ENCODE results near the gene LTBP1.

The LTBP1 gene

DNA sequence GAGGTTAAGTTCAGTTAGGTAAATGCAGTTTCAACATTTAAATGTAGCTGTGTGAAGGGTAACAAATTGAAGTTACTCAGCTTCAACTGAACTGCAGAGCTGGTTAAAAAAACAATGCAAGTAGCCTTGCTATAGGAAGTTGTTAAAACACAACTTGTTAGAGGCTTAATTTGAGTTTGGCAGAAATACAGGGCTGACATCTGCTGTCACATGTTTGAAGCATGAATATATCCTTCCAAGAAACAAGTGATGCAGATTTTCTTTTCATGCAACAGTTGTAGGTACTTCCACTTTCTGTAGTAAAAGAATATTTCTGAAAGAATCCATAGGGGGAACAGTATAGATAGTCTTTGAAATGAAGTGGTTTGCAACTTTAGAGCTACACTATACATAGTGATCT lies 321.0 kb downstream of the LTBP1 start:
- no peak for DNase-seq (ENCODE audit: low spot score)

DNA sequence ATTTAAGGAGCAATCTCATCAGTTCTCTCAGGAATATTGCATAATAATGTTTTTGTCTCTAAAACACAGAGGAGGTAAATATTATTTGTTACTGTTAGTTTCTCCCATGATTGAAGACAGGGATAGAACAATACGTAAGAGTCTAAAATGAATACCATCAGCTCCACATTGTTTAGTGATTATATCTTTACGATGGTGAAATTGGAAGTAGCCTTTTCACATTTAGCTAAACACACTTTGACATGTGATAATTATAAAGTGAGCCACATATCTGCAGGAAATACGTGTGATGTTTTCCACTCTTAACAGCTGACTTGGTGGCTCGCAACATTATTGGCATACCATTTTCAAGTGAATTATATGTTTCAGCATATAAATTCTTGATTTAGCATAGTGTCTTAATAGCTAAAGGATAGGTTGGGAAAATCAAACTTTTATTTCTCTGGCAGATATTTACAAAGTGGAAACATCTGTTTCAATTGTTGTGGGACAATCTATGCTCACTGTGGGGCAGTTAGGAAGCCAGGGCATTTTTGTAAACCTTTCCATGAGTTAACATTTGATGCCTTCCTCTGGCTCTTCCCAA lies 321.6 kb downstream of the LTBP1 start:
- DNase-seq (ENCODE audit: low spot score), result no peak

DNA sequence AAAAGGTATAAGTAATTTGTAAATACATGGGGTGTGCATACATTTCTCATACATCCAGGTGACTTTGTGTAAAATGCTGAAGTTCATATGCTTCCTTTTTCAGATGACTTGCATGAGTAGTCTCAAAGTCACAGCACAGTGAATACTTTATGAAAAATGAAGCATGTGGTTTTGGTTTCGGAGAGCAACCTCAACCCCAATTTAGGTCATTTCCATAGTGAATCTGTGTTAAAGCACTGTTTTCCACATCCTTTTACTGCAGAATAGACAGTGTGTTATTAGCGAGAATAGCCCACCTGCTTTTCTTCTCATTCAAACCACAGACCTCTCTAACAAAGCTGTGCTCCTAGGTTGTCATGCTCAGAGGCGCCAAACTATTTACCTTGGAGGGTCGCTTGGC lies 325.2 kb downstream of the LTBP1 start:
- peak; percentile 84 for DNase-seq (ENCODE audit: low spot score)

DNA sequence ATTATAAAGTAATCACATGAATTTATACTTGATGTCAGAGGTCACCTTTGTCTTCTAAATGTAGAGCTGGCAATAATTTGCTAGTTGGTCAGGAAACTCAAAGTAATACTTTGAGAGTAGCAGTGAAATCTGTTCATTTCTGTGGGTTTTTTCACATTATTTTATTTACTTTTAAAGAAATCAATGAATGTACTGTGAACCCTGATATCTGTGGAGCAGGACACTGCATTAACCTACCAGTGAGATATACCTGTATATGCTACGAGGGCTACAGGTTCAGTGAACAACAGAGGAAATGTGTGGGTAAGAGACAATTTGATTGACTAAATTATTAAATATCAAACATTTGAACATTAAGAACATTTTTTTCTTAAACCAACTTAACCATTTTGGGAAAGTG lies 326.7 kb downstream of the LTBP1 start:
- DNase-seq (ENCODE audit: low spot score), result no peak

DNA sequence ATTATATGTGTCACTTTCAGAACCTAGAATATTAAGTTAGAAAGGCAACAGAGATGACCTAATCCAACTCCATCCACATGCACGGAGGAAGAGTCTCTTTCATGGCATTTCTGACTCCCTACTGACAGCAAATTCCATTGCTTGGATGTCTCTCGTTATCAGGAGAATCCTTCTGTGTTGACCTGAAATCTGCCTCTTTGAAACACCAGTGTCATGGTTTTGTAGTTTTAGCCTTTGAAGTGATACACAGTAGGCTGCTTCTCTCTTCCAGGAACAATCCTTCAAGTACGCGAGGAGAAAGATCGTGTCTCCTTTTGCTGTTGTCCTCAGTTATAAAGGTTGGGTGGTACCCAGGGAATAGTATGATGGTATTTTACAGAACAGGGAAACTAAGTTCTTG lies 327.8 kb downstream of the LTBP1 start:
- DNase-seq (ENCODE audit: low spot score), result no peak

DNA sequence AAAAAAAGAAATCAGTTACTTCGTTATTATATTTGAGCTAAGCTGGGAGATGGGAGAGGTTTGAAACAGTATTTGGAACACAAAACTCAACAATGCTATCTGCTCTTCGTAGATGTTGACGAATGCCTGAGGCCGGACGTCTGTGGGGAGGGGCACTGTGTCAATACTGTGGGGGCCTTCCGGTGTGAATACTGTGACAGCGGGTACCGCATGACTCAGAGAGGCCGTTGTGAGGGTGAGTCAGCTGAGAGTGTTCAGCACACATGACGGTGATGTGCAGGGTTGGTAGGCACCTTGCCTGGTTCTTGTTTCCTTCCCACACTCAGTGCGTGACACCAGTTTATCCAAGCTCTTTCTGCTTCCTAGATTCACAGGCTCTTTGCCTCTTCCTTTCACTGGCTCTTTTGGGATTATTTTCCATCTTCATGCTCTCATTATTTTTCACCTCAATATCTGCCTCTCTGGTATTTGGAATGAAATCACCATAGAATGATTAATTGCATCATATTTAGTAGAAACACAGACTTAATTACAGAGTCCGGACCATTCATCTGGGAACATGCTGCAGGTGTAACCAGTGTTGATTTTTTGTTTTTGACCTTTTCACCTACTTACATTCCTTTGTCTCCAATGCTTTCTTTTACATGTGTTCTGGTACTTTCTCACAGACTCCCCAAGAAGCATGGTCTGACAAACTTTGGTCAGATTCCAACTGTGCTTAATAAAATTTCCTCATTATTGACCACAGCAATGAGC lies 329.1 kb downstream of the LTBP1 start:
- DNase-seq (ENCODE audit: low spot score), result peak; percentile 64

DNA sequence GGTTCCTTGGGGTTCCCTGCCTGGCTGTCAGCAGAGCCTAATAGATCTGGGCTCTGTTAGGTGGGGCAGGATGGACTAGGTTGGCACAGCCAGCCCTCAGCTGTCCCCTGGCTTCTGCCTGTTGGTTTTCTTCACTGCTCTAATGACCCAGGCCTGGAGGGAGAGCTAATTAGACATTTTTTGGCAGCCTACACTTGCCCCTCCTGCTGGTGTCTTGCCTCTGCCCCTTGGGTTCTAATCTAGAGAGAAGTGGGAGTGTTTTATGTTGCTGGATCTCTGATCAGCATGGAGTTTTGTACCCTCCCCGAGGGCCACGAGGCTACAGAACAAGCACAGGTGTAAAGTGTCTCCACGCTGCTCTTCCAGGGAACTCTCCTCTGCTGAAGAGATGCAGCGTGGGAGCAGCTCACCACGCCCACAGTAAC lies 330.3 kb downstream of the LTBP1 start:
- no peak for DNase-seq (ENCODE audit: low spot score)

DNA sequence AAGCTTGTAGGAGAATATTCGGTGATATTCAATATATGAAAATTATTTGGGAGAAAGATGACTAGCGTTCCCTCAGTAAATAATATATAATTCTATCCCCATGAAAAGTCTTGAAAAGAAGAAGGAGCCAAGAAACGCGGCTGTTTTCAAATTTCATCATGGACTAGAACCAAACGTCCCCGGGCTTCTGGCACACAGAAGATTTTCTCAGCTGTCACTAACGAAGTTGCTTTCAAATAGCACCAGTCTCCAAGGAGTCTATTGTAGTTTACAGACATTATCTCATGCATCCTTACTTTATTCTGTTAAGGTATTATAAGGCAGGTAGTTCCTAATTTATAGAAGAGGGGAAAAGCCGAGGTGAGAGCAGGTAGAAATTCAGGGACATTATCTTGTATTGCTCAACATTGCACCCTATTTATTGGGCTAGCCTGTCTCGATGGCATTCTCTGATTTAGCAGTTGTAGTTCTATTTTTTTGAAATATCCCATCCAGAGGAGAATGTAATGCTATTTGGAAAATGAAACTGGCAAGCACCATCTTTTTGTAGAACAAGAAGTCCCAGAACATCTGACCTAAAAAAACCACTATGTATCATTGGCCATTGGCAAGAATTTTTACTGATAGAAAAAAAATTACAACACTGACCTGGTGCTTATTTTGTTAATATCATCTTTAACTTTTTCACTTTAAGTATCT lies 331.6 kb downstream of the LTBP1 start:
- no peak for DNase-seq (ENCODE audit: low spot score)

DNA sequence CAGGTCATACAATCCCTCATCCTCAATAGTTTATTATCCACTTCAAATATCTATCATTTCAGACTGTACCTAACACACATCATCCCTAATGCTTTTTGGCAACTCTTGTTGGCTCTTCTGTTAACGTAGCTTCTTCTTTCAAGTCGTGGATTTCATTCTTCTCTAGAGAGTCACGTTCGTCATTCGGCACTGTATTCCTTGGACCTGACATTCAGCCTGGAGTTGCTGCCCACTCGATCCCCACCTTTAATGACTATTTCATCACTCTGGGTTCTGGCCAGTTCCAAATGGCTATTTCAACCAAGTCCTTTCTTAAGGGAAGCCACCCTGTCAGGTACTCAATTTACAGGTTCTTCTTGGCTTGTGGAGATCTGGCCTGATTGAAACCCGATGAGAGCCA lies 337.5 kb downstream of the LTBP1 start:
- no peak for DNase-seq (ENCODE audit: low spot score)

DNA sequence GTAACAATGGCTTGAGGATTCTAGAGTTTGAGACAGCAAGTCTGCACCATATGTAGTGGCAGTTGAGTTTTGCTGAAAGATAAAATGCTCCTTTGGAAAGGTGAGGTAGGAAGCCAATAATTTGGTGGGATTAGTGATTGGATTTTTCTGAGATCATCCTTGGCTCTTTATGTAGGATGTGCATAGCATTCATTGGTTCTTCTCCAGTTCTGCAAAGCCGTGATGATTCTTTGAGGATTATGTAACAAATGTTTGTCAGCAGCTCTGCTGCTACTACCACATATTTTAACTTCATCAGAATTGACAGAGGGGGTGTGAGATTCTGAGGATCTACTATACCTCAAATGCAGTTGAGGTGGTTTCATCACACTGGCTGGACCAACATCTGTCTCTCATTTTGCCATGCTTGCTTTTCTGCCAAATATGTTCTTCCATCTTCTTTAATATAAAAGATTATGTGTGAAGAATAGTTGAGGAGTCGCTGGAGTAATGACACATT lies 340.8 kb downstream of the LTBP1 start:
- DNase-seq (ENCODE audit: low spot score), result no peak

DNA sequence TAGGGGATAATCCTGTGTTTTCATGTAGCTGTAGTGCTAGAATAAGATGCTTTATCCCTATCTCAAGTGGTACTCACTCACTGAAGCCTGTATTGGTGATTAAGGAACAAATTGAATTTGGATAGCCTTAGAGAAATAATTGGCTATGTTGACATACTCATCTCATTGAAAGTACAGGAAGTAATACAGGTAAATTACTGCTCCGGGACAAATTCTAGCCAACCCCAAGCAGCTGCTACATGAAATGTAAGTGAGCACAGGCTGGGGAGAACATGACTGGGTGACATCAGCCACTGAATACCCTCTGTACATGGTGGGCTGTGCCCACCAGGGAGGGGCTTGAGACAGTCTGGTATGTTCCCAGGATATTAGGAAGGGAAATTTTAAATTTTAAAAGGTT lies 341.3 kb downstream of the LTBP1 start:
- DNase-seq (ENCODE audit: low spot score), result no peak

DNA sequence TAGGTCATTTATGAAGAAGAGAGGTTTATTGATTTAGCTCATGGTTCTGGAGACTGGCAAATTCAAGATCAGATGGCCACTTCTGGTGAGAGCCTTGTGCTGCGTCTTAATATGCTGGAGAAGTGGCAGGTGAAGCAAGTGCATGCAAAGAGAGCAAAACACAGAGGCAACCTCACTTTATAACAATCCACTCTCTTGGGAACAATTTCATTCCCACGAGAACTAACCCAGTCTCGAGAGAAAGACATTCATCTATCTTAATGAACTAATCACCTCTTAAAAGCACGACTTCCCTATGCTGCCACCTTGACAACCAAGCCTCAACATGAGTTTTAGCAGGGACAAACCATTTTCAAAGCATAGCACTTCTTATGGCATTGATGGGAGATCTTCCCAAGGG lies 343.2 kb downstream of the LTBP1 start:
- no peak for DNase-seq (ENCODE audit: low spot score)

DNA sequence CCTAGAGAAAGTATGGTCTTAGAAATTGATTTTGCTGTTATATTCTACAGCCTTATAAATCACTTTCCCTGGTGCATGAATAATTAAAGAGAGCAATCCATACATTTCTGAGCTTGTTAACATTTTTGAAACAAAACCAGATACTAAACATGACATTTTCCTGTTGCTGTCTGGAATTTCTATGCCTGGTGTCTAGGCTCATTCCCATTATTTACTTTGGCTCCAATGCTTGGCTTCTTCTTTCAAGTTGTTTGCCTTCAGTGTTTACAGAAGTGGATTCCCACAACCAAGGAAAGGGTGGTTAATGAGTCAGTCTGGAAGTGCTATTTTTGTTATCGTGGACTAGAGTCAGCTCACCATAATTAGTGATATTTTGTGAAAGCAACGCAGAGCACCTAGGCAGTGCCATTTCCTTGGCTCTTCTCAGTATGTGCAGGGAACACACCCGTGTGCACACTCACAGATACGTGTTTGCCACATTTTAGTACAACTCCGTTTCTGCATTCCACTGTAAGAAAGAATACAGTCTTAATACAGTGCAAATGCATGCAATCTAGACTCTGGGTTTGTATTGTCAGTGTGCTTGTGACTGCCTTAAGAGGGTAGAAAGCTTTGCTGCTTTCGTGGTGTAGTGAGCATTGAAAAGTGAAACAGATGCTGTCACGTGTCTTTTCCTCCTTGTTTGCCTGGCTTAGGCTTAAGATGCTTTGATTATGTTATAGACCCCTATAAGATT lies 344.7 kb downstream of the LTBP1 start:
- no peak for DNase-seq (ENCODE audit: low spot score)

DNA sequence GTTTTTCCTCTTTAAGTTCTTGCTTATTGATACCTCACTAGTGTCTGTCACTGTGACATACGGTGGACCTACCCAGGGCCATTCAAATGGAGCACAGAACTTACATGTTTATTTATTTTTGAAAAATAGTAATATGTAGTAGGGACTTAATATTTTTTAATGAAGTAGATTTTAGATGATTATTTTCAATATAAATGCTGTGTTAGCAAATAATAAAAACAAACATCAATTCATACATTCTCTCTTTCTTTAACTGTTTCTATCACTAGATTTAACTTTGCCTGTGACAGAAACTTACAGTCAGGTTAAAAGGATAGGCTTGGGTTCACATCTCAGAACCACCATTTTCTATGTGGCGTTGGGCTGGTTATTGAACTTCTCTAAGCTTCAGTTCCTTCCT lies 345.3 kb downstream of the LTBP1 start:
- DNase-seq (ENCODE audit: low spot score), result no peak

DNA sequence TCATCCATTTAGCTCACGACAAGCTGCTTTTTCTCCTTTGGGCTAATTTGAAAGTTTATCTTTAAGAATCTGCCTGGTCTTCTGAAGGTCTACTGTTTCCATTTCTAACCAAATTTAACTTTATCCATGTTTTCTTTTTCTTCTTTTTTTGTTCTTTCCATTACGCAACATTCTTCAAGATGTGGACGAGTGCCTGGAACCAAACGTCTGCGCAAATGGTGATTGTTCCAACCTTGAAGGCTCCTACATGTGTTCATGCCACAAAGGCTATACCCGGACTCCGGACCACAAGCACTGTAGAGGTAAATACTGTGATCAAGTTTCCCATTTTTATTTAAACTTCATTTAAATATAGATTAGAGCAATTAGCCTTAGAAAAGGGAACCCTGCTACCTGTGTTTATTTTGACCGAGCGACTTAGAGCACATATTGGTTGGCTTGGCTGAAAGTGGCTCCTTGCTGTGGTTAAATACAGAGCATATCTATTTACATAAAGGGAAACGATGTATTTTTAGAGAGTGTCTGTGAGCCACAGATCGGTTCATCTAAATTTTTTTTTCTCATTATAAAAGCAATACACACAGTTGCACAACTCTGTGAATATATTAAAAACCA lies 346.3 kb downstream of the LTBP1 start:
- DNase-seq (ENCODE audit: low spot score), result no peak

DNA sequence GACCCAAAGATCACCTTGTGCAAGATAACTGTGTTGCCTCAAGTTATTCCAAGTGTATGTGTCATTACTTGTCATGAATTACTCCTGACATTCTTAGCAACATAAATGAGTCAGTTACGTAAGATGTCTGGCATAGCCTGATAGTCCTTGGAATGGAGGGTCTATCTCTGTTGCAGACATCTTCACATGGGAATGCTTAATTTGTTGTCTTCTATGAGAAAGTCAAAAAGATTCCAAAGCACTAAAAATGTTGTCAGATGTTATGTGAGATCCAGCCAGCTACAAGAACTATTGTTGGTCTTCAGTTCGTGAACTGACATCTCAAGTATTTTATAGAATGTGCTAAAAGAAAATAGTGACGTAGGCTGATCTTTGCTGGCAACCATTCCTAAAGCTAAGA lies 351.5 kb downstream of the LTBP1 start:
- no peak for DNase-seq (ENCODE audit: low spot score)

DNA sequence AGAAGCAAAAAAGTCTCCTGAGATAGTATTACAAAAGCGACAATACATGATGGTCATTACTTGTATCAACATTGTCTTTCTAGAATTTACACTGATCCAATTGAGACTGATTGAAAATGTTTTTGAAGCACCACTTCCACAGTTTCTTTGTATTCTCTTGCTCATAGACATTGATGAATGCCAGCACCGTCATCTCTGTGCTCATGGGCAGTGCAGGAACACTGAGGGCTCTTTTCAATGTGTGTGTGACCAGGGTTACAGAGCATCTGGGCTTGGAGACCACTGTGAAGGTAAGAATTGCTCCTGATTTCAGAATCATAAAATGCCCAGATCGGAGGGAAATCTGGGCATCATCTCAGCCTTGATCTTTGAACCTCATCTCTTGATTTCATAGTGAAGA lies 354.6 kb downstream of the LTBP1 start:
- no peak for DNase-seq (ENCODE audit: low spot score)

DNA sequence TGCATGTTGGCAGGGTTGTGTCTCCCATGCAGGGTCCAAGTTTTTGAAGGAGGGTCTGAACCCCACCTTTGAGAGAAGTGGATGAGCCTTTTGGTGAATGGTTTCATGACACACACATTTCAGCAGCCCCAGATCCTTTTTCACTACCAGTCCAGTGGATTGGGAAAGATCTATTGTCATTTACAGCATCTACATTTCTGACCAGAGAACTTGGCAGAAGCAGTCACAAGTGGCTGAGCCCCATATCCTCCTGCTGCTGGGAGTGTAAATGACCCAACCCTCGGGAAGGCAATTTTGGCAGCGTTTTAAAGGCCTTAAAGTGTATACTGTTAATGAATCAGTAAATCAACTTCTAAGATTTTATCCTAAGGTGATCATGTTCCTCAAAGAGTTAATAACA lies 355.6 kb downstream of the LTBP1 start:
- no peak for DNase-seq (ENCODE audit: low spot score)

DNA sequence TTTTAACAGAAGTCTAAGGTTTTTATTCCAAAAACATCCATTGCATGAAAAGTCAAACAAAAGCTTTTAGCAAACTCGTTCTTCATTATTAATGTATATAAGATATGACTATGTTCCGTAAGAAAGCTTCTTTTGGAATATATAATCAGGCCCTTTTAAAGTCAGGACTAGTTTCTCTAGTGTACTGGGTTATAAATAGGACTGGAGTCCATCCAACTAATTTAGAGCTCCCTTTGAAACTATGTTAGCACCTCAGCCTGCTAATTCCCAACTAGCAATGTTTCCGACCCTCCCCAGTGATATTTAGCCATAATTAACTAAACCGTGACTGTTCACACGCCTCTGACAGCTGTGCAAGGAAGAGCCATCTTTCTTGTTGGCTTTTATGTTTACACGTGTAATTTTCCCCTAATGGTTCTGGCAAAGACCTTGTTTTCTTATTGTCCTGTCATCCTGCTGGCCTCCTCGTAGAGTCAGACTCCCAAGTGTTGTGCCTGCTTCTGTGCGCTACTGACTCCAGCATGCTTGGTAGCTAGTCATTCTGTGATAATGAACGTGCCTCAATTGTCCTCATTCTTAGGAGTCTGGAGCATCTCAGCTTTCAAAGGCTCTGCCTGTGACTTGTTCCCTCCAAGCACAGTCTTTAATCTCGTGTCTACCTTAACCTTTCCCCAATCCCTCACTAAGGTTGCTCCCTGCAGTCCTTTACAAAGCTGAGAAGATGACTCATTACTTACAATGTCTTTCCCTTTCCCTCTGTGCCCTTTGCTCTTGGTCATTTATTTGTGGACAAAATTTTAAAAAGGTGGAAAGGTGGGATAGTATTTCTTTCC lies 357.5 kb downstream of the LTBP1 start:
- DNase-seq (ENCODE audit: low spot score), result no peak

DNA sequence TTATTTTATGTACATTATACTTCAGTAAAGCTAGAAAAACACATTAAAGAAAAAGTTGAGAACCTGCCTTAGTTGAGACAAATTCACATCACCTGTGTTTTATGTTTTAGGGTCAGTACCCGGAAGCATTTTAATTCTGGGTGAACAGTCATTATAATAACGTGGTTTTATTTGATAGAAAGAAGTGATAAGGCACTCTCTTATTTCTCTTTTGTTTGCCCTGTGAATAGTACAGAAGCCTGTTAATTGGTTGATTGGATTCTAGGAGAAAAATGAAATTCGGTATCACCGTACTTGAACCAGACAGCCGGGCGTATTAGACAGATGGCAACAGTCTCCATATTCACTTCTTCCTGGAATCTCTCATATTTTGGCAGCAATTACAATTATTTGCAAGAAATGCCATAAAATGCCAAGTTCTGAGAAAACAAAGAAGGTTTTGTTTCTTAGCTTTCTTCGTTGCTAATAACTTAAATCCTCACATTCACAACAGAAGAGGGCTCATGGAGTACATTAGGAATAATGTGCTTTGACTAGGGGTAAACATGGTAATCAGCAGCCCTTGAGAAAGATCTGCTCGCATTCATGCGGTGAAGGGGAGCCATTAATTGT lies 361.0 kb downstream of the LTBP1 start:
- DNase-seq (ENCODE audit: low spot score), result no peak

DNA sequence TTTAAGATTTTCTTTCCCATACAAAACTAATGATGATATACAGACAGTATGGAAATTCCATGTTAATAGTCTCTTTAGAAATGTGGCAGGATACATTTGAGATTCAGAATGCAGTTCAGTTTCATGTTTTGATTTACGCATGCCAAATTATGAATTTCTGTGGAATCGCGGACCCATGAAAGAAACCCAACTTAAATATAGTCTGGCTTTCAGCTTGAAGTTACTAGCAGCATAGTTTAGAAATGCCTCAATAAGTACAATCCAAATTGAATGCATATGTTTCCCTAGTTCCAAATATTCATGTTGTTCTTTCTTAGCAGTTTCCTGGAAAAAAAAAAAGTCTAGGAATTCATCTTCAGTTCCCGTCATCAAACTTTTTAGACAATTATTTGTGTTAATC lies 365.6 kb downstream of the LTBP1 start:
- no peak for DNase-seq (ENCODE audit: low spot score)

Data from activated CD4-positive, alpha-beta T cell treated with anti-CD3 and anti-CD28 coated beads, Interleukin-2, Interleukin-4, amounts not matched to agents 100 ng/mL and 50 ng/mL, durations not matched to agents 16 hours and 8 hours (primary cell).